ENCODE measurements around the gene THBD.

The THBD gene

GRCh38 chr20:23007886-23008655 lies 41.4 kb downstream of the THBD start:
- DNase-seq = no peak

DNA sequence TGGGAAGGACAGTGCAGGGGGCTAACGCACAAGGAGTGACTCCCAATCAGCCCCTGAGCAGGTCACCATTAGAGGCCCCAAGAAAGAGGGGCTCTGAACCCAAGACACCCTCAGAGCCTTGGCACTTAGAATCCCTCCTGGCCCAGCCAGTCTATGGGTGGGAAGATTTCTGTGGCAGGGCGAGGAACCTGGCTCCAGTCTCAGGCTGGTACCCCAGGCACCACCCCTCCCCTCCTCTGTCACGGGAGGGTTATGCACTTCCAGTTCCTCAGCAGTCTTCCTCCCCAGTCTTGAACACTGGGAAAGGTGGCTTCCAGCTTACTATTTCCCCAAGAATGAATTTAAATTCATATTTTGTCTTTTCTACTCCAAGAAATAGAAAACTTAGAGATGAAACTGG lies 42.0 kb downstream of the THBD start:
- no peak for DNase-seq

GRCh38 chr20:23005776-23006175 lies 43.7 kb downstream of the THBD start:
- no peak for DNase-seq

GRCh38 chr20:23003881-23004460 lies 45.5 kb downstream of the THBD start:
- no peak for DNase-seq

GRCh38 chr20:23003077-23003635 lies 46.3 kb downstream of the THBD start:
- no peak for DNase-seq

DNA sequence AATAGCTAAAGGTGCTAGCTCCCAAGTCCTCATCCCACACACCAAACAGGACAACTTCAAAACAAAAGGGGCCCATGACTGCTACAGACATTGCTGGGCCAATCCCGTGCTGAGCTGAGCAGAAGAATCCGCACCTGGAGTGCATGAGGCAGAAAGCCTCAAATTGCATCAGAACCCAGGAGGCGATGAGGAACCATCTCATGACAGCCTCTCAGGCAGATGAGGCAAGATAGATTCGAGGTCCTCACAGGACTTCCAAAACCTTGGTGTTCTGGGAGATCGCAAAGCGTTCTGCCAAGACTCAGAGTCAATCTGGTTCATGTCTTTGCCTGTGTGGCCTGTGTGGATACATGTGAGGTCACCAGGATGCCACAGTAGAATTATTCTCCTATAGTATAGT lies 47.2 kb downstream of the THBD start:
- DNase-seq = no peak

DNA sequence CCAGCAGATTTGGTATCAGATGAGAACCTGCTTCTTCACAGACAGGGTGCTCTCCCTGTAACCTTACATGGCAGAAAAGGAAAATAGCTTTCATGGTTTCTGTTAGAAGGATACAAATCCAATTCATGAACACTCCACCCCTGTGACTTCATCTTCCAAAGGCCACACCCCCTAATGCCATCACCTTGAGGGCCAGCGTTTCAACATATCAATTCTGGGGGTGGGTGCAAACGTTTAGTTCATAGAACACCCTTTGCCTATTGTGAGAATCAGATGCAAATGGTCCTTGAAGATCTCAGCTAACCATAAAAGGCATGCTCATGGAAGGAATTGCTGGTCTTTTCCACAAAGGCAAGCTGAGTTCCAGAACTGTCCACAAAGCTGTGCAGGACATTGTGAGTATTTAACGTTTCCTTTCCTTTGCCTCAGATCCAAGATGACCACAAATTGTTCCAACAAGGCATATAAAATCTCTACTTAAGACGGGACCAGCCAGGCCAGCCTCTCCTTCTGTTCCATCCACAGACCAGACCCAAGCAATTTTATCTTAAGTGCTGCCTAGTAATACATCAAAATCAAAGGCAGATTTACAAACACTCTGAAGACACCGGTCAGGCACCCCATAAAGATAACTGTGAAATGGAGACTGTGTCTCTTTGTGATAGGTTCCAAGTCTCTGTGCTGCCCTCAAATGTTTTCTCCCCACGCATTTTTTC lies 49.1 kb downstream of the THBD start:
- no peak for DNase-seq

DNA sequence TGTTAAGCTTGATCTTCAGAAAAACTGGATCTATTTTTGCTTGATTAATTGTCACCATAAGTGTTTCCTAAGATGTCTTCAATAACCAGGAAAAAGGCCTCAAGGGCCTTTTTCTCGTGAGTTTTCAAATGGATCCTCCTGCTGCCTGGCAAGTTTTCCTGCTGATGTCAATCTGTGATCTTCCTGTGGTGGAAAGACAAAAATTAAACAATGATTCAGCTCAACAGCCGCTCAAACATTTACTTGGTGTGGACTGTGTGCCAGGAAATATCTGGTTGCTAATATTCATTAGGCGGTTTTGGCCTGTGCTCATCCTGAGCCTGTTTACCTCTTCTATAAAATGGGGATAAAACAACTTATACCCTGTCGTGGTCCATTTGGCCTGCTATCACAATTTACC lies 49.7 kb downstream of the THBD start:
- no peak for DNase-seq

GRCh38 chr20:22998476-22998875 lies 51.0 kb downstream of the THBD start:
- no peak for DNase-seq

DNA sequence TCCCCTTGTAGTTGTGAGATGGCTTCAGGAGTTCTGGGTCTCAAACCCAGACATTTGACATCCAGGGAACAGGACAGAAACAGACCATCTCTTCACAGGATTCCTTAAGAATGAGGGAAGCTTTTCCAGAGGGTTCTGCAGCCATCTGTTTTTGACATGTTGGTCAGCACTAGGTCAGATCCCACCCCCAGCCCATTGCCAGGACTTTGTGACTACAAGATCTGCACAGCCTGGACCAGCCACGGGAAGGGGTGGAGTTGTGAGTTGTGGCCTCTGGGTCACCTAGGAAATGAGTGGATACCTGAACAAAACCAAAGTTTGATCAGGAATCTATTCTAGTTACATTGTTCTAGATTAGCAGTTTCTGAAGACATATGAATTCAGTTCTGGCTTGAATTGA lies 53.5 kb downstream of the THBD start:
- DNase-seq = no peak

All from left hindlimb (tissue), 1 donor.